ENCODE results near the gene EIF3I. TPM values are rescaled to one million over a fixed set of nuclear protein-coding genes. Genes with fewer than 3 reads are reported as not detected.

Gene EIF3I
- polyA plus RNA-seq, 1 experiment: 478 TPM

GRCh38 chr1:32247452-32247851 lies 25.2 kb downstream of the EIF3I start:
- H3K27me3 ChIP-seq (ENCODE audit: control insufficient read depth, insufficient read depth, low read length): no peaks in the 10 kb centered on the region
- H3K4me3 ChIP-seq (ENCODE audit: low read depth, low read length): no peak overlapping the region
- CTCF ChIA-PET: interaction anchor here (0.6 to 3.9 kb wide), 14 partner anchors 8 to 97 kb away, joined by 3 to 35 read pairs (median 3); no protein-coding TSS in a partner anchor
- no peak for DNase-seq (ENCODE audit: low read depth)
- H3K36me3 ChIP-seq (ENCODE audit: control insufficient read depth, insufficient read depth, low read length): no peaks in the 10 kb centered on the region
- POLR2A ChIA-PET: interaction anchor here (0.6 kb wide), 1 partner anchor 23 kb away, joined by 3 read pairs; no protein-coding TSS in a partner anchor
- no peak for TF ChIP-seq CTCF (IDR thresholded peaks at IDR 0.05; ENCODE audit: insufficient read depth, low read depth, low read length)

- peak; percentile 90 for TF ChIP-seq CTCF (IDR thresholded peaks at IDR 0.05; ENCODE audit: insufficient read depth, low read depth, low read length)
- DNase-seq (ENCODE audit: low read depth): no peak
- no peaks in the 10 kb centered on the region for H3K36me3 ChIP-seq (ENCODE audit: control insufficient read depth, insufficient read depth, low read length)
- no peaks in the 10 kb centered on the region for H3K27me3 ChIP-seq (ENCODE audit: control insufficient read depth, insufficient read depth, low read length)
- H3K4me3 ChIP-seq (ENCODE audit: low read depth, low read length): no peak overlapping the region
- ChIA-PET CTCF (interaction anchor here (0.7 to 3.9 kb wide), 20 partner anchors 9 to 153 kb away, joined by 3 to 35 read pairs (median 3); partner anchors contain the start of genes EIF3I and TMEM234), POLR2A (interaction anchor here (0.6 to 0.9 kb wide), 3 partner anchors 23 to 537 kb away, joined by 3 to 4 read pairs (median 3); partner anchors contain the start of gene MARCKSL1)
Measured at GRCh38 chr1:32247983-32248889, 26.0 kb downstream of the EIF3I start.

GRCh38 chr1:32249831-32250525 lies 27.8 kb downstream of the EIF3I start:
- TF ChIP-seq CTCF (IDR thresholded peaks at IDR 0.05; ENCODE audit: insufficient read depth, low read depth, low read length): no peak
- Histone ChIP-seq H3K36me3 (ENCODE audit: control insufficient read depth, insufficient read depth, low read length) (no peaks in the 10 kb centered on the region), H3K27me3 (ENCODE audit: control insufficient read depth, insufficient read depth, low read length) (no peaks in the 10 kb centered on the region), H3K4me3 (ENCODE audit: low read depth, low read length) (no peak overlapping the region)
- DNase-seq (ENCODE audit: low read depth): no peak
- ChIA-PET CTCF (interaction anchor here (0.7 to 3.0 kb wide), 4 partner anchors 11 to 38 kb away, joined by 4 to 22 read pairs (median 6); no protein-coding TSS in a partner anchor), POLR2A (no interaction called here)

- ChIA-PET POLR2A (no interaction called here), CTCF (interaction anchor here (1.1 to 1.9 kb wide), 2 partner anchors 36 kb away, joined by 4 to 8 read pairs; no protein-coding TSS in a partner anchor)
- DNase-seq (ENCODE audit: low read depth): no peak
- no peaks in the 10 kb centered on the region for H3K36me3 ChIP-seq (ENCODE audit: control insufficient read depth, insufficient read depth, low read length)
- no peaks in the 10 kb centered on the region for H3K27me3 ChIP-seq (ENCODE audit: control insufficient read depth, insufficient read depth, low read length)
- no peak within 1 kb of the TSS for H3K4me3 ChIP-seq (ENCODE audit: low read depth, low read length)
- TF ChIP-seq CTCF (IDR thresholded peaks at IDR 0.05; ENCODE audit: insufficient read depth, low read depth, low read length): no peak
Measured at GRCh38 chr1:32250893-32251716, 28.9 kb downstream of the EIF3I start, which contains the start of gene LCK. LCK (plus strand) TSS chr1:32251265; CDS start chr1:32274330, 23,065 bp downstream.

Measured in BJ (cell line).